IPS-18a (cell line): Measurements from ENCODE around the gene SRC.

Experiments
- H3K27ac ChIP-seq: one replicate; pipeline ENCODE4 v1.5.1; 2013; ENCODE audit warnings: low read length
- H3K27me3 ChIP-seq: one replicate; pipeline ENCODE4 v1.6.1; 2013; ENCODE audit warnings: mild to moderate bottlenecking, low read length; ENCODE audit not compliant: control insufficient read depth, insufficient read depth
- H3K36me3 ChIP-seq: one replicate; pipeline ENCODE4 v1.6.1; 2013; ENCODE audit warnings: low read depth, low read length; ENCODE audit not compliant: control insufficient read depth
- H3K4me1 ChIP-seq: one replicate; pipeline ENCODE4 v1.6.1; 2013; ENCODE audit warnings: low read depth, low read length; ENCODE audit not compliant: control insufficient read depth
- H3K4me3 ChIP-seq: one replicate; pipeline ENCODE4 v1.5.1; 2013; ENCODE audit warnings: low read length
- H3K9ac ChIP-seq: one replicate; pipeline ENCODE4 v1.6.1; 2013; ENCODE audit warnings: mild to moderate bottlenecking, low read length, moderate library complexity
- H3K9me3 ChIP-seq: one replicate; pipeline ENCODE4 v1.6.1; 2013; ENCODE audit warnings: low read depth, low read length; ENCODE audit not compliant: control insufficient read depth

SRC gene

DNA sequence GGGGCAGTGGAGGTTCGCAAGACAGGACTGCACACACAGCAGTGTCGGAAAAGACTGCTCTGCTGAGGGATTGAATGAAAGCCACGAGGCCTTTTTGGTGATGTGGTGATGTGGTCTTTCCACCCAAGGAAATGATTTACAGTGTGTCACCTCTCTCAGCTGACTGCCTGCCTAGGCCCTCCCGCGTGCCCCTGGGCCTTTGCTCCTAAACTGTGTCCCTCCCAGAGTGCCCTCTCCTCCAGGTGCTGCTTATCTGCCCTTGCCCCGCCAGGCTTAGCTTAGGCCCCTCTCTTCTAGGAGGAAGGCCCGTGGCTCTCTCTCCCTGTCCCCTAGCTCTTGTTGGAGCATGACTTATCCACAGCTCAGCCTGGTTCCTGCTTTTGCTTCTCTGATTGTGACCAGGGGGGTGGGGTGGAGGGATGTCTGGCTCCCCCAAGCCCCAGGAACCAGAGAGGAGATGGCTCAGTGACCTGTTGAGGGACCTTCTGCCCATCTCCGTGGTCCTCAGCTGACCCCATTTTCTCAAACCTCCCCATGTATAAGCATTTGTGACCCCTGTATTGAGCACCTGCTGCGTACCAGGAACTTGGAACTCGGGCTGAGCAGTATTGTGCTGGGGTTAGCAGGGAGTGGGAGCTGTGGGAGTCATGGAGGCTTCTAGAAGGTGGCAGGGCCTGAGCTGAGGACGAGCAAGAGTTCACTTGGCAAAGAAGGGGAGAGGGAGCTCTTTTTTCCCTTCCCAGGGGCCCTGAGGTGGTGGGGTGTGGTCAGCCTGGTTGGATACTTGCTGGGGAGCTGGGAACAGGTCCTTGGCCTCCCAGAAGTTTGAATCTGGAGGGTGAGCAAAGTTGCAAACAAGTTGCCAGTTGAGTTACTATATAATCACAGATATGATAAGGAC is 2.2 kb downstream of the SRC start:
- no peak overlapping the region for H3K4me3 ChIP-seq
- no peaks in the 10 kb centered on the region for H3K36me3 ChIP-seq
- H3K9ac ChIP-seq = no peak overlapping the region
- H3K27ac ChIP-seq = no peak overlapping the region
- no peaks in the 10 kb centered on the region for H3K4me1 ChIP-seq
- H3K9me3 ChIP-seq = no peaks in the 10 kb centered on the region
- H3K27me3 ChIP-seq = no peaks in the 10 kb centered on the region

DNA sequence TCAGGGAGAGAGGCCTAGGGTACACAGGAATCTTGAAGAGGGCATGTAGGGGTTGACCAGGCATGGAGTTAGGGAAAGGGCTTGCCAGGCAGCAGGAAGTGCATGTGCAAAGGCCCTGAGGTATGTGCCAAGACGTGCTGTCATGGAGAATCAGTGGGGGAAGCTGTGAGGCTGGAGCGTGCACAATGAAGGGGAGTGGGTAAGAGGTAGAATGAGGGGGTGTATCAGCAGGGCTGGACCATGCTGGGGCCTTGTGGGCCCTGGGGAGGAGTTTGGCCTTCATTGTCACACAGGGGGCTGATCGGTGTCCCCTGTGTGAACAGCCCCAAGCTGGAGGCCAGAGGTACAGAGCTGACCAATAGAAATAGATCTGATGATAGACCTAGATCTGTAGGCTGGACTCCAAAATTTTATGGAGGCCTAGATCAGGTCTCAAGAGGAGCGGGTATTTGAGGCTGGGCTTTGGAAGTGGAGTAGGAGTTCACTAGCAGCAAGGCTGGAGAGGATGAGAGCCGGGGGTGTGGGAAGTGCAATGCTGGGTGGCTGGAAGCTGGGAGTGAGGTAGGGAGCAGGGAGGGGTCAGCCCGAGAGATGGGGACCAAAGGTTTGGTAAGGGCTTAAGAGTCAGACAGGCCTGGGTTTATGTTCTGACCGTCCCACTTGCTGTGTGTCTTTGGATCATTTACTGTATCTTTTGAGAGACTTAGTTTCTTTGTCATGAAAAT is 3.0 kb downstream of the SRC start:
- Histone ChIP-seq H3K27ac (no peak overlapping the region), H3K9me3 (no peaks in the 10 kb centered on the region), H3K4me3 (no peak overlapping the region), H3K9ac (no peak overlapping the region), H3K36me3 (no peaks in the 10 kb centered on the region), H3K4me1 (no peaks in the 10 kb centered on the region), H3K27me3 (no peaks in the 10 kb centered on the region)

DNA sequence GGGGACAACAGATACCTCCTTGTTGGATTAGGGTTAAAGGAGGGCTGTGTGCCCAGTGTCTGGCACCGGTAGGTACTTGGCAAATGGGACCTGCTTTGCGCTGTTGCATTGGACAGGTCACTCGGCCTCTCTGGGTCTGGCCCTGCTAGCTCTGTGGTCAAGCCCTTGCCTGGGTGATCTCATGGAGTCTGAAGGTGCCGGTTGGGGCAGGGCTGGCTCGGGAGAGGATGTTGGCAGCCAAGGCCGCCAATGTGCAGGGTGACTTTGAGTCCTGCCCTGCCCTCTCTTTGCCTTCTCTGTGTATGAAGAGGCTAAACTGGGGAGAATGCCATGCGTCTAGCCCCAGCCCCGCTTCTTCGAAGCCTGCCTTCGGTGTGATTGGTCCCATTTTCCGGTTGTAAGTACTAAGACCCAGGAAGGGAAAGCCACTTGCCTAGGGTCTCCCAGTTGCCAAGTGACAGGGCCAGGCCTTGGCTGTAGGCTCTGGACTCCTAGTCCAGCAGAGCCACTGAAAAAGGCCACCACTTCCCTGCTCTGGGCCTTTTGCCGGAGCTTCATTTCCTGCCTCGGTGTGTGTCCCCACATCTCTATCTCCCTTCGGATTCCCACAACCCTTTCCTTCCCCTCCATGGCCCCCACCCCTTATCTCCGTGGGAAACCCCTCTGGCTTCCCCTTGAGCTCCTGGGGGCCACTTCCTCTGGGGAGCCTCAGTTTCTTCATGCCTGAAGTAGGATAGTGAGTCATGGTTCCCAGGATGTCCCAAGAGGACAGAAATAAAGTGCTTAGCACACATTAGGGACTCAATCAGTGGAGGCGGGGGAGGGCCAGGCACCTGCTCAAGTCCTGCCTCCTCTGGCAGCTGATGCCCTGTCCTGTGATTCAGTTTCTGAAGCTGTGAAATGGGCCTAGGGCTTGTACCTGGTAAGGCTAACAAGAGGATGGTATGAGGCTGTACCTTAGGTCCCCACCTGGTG is 3.9 kb downstream of the SRC start:
- Histone ChIP-seq H3K27me3 (no peaks in the 10 kb centered on the region), H3K9me3 (no peaks in the 10 kb centered on the region), H3K27ac (no peak overlapping the region), H3K36me3 (no peaks in the 10 kb centered on the region), H3K9ac (no peak overlapping the region), H3K4me3 (no peak overlapping the region), H3K4me1 (no peaks in the 10 kb centered on the region)

DNA sequence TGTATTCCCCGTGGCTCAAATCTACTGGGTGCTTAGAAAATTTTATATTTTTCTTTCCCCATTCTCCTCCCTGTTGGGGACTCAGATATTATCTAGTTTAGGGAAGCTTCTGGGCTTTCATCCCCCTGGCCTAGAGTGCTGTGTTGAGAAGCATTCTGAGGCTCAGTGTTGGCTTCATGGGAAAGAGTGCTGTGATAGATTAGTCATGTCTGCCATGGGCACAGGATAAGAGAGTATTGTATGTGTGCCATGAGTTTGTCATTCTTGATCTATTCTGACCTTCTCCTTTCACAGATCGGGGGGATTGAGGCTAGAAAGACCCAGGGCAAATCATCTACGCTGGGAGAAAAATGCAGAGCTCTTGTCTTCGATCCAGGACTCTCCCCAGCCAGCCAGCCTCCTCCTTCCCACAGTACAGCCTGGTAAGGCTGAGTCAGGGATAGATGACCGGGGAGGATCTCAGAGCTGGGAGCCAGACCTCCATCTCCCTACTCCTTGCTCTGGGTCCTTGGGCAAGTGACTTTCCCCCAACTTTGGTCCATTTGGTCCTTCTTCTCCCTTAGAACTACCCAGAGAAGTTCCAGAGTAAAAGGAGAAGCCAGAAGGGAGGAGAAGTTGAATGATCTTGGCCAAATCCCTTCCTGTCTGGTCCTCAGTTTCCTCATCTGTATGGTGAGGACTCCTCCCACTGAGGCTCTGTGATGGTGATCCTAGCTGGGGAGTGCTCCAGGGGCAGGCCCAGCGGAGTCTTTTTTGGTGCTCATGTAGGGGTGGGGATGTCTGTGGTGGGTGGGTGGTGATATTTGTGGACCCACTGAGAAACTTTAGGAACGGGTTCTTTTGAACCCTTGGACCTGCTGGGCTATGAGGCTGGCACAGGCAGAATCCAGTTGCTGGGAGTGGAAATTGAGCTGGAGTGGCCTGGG is 5.0 kb downstream of the SRC start:
- H3K9me3 ChIP-seq = no peaks in the 10 kb centered on the region
- H3K27me3 ChIP-seq = no peaks in the 10 kb centered on the region
- no peak overlapping the region for H3K4me3 ChIP-seq
- no peak overlapping the region for H3K27ac ChIP-seq
- no peaks in the 10 kb centered on the region for H3K4me1 ChIP-seq
- H3K9ac ChIP-seq = no peak overlapping the region
- no peaks in the 10 kb centered on the region for H3K36me3 ChIP-seq

DNA sequence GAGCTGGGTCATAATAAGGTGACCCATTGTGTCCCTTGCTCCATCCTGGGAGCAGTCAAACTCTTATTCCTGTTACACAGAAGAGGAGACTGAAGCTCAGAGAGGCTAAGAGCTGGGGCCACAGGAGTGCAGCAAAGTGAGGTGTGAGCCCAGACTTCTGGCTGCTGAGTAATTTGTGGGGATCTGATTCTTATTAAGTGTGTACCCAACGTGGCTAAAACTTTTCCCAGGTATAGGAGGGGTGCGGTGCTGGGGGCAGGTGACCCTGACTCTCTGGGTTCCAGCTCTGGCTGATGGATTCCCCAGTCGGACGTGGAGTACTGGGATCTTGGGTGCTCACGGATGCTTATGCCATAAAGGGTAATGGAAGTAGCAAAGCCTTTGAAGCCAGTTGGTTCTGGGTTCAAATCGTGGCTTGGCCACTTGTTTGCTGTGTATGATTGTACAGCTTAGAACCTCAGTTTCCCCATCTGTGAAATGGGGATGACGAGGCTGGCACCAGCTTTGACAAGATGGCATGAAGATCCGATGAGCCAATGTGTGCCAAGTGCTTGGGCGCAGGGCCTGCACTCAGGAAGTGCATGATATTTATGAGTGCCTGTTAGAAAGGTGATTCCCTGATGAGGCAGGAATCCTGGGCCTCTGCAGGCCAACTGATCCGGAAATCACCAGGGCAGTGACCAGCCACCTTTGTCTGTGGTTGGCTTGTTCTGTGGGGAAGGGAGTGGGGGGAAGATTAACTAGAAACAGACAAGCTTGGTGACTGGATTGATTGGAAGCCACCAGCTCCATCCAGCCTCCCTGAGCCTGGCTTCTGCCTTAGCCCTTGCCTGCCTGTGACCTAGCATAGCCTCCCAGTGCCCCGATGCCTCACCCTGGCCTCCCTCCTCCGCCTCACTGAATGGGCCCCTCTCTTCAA is 6.0 kb downstream of the SRC start:
- Histone ChIP-seq H3K27me3 (no peaks in the 10 kb centered on the region), H3K9ac (no peak overlapping the region), H3K9me3 (no peaks in the 10 kb centered on the region), H3K27ac (no peak overlapping the region), H3K4me1 (no peaks in the 10 kb centered on the region), H3K36me3 (no peaks in the 10 kb centered on the region), H3K4me3 (no peak overlapping the region)

DNA sequence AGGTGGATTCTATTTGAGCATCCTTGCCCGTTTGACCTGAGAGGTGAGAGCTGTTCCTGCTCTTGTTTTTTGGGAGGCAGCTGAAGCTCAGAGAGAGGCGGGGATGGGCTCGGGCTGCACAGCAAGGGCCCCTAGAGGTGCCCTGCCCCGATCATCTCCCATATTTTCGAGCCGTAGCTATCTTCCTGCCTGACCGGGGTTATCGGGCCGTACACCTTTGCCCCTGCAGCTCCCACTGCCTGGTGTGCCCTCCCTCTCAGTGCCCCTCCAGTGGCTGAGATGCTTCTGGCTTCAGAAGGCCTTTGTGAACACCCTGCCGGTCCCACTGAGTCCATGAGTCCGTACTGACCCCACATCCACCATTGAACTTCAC is 6.7 kb downstream of the SRC start:
- Histone ChIP-seq H3K9ac (no peak overlapping the region), H3K4me3 (no peak overlapping the region), H3K4me1 (no peaks in the 10 kb centered on the region), H3K27ac (no peak overlapping the region), H3K36me3 (no peaks in the 10 kb centered on the region), H3K9me3 (no peaks in the 10 kb centered on the region), H3K27me3 (no peaks in the 10 kb centered on the region)

DNA sequence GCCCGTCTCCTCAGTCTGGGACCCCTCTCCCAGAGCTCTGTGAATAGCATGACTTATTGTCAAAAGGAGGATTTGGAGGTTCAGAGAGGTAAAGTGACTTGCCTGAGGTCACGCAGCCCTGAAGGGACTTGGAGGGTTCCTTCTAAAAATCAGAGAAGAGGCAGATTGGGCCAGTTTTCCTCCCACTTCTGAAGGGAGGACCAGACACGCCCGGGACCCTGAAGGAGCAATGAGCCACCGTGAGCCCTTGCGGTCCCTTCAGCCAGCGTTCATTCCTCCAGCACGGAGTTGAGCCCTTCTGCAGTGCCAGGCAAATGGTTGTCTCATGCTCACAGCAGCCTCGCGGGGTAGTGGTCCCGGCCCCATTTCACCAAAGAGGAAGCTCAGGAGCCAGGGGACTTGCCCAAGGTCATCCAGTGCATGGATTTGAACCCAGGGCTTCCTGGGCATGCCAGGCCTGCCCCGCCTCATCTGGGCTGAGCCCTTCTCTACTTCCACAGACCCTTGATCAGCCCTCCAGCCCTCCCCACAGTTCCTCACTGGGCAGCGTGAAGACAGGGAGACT is 7.4 kb downstream of the SRC start:
- Histone ChIP-seq H3K9me3 (no peaks in the 10 kb centered on the region), H3K27me3 (no peaks in the 10 kb centered on the region), H3K9ac (no peak overlapping the region), H3K27ac (no peak overlapping the region), H3K4me3 (no peak overlapping the region), H3K36me3 (no peaks in the 10 kb centered on the region), H3K4me1 (no peaks in the 10 kb centered on the region)

DNA sequence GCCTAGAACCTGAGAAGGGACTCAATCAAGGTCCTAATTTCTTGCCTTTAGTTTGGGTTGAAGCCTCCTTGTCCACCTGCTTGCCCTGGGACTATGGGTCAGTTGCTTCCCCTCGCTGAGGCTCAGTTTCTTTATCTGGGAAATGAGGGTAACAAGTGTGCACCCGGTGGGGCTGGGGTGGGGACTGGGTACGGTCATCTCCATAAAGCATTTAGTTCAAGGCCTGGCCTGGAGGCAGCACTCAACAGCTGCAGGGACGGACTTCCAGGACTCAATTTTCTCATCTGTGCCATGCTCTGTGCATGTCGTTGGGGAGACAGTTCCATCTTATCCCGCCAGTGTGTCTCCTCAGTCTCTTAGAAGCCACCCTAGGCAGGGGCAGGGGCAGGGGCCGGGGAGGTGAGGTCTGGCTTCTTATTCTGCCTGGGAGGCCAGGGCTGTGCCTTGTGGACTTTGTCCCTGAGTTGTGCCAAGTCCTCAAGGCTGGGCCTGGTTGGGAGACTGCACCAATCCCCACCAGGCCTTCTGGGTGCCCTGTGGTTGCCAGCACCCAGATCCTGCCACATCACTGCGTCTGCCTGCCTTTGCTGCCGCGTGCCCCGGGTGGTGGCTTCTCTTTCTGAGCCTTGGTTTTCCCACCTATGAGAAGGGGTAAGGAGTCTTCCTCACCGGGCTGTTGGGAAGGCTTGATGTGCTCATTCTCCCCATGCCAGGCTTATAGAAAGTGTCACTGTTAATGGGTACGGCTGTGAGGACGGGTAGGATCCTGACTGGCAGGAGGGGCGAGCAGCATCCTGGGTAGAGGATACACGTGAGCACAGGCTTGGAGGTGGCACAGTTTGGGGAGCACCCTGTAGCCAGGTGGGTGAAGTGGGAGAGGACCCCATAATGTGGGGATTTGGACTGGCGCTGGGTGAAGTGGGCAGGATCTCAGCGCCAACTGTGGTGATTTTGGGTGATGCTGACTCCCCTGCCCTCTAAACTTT is 8.6 kb downstream of the SRC start:
- no peaks in the 10 kb centered on the region for H3K36me3 ChIP-seq
- H3K9ac ChIP-seq = no peak overlapping the region
- no peaks in the 10 kb centered on the region for H3K9me3 ChIP-seq
- no peaks in the 10 kb centered on the region for H3K4me1 ChIP-seq
- H3K4me3 ChIP-seq = no peak overlapping the region
- no peaks in the 10 kb centered on the region for H3K27me3 ChIP-seq
- H3K27ac ChIP-seq = no peak overlapping the region
